Keratinocyte (primary cell): ENCODE results near the gene FOXP4.

Experiments
- EZH2 ChIP-seq: IDR thresholded peaks from one replicate; pipeline ENCODE4 v1.6.1; 2012; ENCODE audit warnings: inconsistent platforms, mild to moderate bottlenecking, low read length, moderate library complexity
- TF ChIP-seq, protein P1 (sequence below), 3 experiments: IDR thresholded peaks in 1 of 3; conservative IDR thresholded peaks in 1 of 3; optimal IDR thresholded peaks in 1 of 3; 2 replicates in 2 of 3; 3 replicates in 1 of 3; pipeline versions ENCODE3 to v1.5.1; 2011; ENCODE audit warnings: low read length in 3 of 3, mild to moderate bottlenecking in 3 of 3, moderate library complexity in 2 of 3, control low read depth in 1 of 3, inconsistent platforms in 1 of 3; ENCODE audit not compliant: insufficient read depth in 2 of 3; ENCODE audit errors: extremely low read depth in 1 of 3

DNA sequence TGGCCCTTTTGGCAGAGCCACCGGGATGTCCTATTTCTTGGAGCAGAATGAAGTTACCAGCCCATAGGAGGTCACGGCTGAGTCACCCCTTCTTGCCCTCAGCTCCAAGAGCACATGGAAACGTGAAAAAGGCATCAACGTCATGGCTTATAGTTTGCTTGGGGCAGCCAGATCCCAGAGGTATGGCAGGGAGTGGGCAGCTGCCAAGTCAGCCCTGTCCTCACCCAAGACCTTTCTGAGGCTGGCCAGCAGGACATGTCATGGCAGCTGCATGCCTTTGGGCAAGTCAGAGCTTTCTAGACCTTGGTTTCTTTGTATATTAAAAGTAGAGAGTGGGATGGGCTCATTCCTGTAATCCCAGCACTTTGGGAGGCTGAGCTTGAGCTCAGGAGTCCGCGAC is 83.9 kb downstream of the FOXP4 start:
- TF ChIP-seq, protein P1, sequence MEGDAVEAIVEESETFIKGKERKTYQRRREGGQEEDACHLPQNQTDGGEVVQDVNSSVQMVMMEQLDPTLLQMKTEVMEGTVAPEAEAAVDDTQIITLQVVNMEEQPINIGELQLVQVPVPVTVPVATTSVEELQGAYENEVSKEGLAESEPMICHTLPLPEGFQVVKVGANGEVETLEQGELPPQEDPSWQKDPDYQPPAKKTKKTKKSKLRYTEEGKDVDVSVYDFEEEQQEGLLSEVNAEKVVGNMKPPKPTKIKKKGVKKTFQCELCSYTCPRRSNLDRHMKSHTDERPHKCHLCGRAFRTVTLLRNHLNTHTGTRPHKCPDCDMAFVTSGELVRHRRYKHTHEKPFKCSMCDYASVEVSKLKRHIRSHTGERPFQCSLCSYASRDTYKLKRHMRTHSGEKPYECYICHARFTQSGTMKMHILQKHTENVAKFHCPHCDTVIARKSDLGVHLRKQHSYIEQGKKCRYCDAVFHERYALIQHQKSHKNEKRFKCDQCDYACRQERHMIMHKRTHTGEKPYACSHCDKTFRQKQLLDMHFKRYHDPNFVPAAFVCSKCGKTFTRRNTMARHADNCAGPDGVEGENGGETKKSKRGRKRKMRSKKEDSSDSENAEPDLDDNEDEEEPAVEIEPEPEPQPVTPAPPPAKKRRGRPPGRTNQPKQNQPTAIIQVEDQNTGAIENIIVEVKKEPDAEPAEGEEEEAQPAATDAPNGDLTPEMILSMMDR (optimal IDR thresholded peaks at IDR 0.05 in 1 of 3, IDR thresholded peaks at IDR 0.05 in 1 of 3, conservative IDR thresholded peaks at IDR 0.05 in 1 of 3; ENCODE audit: extremely low read depth in 1 of 3, insufficient read depth in 2 of 3, low read length in 3 of 3): no peak
- no peak for TF ChIP-seq EZH2
